ENCODE measurements around the gene FLT1.

Gene FLT1

DNA sequence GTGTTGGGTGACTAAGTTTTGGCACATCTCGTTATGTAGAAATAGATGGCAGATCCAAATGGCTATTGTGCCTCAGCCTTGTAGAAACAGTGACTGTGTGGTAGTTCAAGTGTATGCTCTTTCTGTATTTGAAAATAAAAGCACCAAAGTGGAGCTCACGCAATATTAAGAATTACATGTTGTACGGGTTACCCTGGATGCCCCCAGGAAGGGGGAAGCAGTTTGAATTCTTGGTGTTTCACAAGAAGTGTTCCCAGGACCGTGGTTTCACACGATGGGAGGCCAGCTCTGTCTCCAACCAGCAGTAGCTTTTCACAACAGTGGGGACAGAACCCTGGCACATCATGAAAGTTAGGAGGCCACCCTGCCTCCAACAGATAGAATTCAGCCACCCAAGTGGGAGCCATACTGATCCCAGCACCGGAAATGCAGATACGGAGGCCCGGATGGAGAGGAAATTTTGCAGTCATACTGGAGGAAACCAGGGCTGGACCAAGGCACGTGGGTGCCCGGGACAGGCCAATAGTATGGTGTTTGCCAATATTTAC, 8.9 kb downstream of the FLT1 start:
- no peak for DNase-seq

DNA sequence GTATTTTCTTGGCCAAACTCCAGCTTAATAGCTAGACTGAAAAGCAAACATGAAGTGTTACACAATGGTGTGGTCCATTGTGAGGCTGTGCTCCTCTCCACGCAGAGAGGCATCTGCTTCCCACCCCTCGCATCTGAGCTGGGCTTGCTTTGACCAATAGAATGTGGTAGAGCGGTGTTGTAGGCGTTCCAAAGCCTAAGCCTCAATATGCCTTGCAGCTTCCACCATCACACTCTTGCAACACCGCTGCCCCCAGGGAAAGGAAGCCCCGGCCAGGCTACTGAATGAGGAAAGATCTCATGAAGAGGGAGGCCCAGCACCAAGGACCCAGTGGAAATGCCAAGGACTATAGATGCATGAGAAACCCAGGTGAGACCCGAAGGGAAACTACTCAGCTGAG, 9.4 kb downstream of the FLT1 start:
- DNase-seq, result no peak

DNA sequence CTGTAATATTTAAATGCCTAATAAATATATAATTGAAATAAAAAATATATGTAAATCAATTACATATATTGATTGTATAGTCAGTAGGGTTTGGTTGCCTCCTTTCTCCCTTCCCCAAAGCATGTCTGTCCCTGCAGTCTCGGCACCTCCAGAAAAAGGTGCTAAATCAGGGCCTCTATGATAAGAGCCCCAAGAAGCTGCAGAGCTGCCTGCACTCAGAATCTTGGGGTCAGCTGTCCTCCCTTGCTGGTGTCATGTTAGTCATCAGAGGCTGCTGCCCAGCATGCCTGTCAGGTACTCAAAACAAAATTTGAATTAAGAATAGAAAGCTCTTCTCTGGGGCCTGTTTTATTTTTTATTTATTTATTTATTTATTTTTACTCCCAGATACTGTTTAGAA, 9.8 kb downstream of the FLT1 start:
- no peak for DNase-seq

DNA sequence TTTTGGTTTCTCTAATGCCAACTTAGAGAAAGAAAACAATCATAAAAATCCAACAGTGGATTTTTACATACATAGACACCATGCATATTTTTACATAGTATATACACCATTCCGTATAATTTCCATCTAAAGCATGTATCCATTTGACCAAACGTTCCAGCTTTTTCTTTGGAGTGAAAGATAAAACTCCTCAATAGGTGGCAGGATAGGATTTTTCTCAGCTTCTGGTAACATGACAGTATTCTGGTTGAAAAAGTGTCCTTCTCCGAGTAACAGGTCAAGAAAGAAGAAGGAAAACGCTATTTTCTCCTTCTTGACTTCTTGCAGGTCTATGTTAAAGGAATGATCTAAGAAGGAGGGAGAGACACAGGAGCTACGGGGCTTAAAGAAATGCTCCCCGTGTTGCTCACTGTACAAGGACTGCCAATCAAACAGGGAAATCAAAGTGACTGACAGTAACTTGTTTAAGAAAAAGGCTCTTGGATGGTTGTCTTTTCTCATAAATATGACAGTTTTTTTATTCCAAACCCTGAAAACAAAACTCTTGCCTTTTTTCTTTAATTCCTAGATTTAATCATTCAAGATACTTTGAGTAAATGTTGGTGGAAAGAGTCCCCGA, 11.5 kb downstream of the FLT1 start:
- DNase-seq, result no peak

DNA sequence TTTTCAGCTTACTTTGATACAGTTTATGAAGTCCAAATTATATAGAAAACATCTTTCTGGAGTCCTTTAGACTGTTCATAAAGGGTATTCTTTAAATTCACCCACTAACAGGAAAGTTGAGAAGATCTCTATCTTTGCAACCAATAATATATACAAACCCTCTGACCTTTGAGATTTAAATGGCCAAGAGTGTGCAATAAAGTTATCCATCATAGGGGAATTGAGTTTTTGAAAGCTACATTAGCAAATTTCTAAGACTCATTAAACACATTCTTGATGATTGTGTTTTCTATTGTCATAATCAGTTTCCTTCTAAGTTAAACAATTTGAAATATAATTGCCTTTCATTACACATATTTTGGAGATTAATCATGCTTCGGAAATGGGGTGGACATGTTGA, 15.9 kb downstream of the FLT1 start:
- DNase-seq, result no peak

DNA sequence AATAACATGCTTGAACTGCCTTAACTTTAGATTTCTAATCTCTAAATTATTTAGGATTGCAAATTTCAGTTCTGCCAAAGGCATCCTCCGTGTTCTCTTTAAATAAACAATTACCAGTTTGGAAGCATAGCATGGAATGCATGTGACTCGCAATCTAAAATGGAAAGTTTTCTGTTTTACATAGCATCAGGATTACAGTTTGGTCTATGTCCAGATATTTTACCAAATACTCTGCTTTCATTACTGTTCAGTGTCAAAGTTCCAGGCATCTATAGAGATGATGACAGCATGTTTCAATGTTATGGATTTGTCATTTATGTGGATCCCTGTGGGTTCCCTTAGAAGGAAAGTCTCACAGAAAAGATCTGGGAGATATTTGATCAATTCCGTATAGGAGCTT, 16.8 kb downstream of the FLT1 start:
- no peak for DNase-seq

DNA sequence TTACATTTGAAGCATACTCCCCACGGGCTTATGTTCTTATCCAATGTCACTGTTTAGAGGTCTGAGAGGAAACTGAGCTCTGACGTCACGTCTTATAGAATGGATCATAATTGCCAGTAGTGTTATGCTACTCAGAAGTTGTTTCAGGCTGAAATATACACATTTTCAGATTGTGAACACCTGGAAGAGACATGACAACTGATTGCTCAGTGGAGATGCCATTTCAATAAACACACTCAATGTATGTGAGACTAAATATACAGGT, 17.3 kb downstream of the FLT1 start:
- DNase-seq, result no peak

DNA sequence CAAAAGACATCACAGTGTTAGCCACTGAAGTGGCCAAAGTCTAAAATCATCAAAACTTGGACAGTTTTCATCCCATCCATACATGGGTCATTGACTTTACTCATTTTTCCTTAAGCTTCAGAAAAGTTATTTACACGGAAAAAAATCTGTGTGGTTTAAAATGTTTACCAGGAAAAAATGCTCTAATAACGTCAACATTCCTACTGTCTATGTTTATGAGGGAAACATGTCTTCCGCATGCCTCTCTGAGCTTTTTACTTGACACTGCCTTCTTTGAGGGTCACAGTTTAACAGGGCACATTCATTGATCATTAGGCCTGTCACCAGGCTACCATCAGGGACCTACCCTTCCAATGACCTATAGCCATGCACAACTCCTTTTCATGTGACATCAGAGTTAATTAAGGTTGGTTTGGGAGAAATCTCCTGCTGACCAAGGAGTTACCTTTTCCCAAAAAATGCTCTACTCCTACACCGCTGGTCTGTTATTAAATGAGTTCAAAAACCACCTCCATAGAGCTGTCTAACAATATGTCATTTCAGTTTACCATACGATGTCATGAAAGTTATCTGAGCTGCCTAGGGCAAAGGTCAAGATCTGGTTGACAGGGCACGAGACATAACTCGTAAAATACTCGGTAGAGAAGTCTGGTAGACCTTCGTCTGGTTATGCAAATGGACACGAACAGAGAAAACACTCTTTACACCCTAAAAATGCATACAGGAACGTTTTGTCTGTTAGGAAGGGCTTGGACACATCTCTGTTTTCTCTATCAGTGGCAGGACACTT, 17.8 kb downstream of the FLT1 start:
- DNase-seq, result no peak

DNA sequence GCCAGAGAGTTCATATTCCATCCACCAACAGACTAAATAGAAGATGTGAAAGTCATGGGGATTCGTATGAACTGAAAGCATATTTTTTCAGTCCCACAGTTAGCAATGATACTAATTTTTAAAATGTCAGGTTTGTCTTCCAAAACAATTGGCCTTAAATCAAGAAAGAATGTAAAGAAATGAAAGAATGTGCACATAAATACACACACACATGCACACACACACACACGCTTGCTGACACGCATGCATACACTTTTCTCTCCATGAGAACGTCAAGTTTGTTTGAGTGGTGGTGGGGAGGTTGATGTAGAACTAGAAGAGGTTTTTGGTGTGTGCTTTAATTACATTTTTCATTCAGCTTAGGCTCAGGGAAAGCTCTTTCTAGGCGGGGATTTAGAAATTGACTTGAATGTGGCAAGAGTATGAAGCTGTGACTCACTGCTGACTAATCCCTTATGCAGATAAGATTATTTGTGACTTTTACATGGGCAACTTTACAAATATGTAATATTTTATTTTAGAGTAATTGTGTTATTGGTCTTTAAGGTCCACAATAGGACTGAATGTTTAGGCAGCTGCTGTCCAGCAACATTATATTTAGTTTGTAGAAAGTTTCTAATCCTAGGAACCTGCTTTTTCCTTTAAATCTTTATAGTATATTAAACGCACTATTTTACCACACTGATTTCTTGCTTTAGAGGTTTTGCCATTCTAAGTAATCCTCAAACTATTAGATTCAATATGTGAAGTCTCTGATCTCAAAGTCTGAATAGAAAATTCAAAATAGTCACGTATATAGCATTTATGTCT, 18.8 kb downstream of the FLT1 start:
- DNase-seq, result no peak

DNA sequence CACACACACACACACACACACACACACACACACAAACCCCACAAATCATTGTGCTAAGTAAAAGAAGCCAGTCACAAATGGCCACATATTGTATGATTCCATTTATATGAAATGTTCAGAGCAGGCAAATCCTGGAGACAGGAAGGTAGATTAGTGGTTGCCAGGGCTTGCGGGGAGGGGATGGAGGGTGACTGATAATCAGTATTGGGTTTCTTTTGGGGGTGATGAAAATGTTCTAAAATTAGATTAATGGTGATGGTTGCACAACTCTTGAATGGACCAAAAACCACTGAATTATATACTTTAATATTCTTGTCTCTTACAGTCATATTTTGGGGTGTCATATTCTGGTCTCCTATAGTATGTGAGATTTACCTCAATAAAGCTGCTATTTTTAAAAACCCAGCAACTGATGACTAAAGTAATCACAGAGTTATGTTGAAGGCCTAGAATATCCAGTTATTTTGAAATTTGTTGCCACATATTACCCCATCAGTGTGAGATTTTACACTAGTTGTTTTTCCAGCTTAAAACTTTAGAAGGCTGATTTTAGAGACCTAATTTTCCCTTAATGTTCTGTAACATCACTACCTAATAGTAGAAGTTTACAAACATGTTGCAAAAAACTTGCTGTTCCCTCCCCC, 20.3 kb downstream of the FLT1 start:
- DNase-seq, result no peak

DNA sequence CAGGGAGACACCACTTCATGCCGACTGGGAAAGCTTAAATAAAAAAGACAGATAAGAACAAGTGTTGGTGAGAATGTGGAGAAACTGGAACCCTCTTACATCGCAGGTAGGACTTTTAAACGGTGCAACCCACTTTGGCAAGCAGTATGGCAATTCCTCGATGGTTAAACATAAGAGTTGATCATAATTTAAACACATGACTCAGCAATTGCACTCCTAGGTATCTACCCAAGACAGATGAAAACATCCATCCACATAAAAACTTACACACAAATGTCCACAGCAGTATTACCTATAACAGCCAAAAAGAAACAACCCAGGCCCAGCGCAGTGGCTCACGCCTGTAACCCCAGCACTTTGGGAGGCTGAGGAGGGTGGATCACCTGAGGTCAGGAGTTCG, 21.9 kb downstream of the FLT1 start:
- no peak for DNase-seq

DNA sequence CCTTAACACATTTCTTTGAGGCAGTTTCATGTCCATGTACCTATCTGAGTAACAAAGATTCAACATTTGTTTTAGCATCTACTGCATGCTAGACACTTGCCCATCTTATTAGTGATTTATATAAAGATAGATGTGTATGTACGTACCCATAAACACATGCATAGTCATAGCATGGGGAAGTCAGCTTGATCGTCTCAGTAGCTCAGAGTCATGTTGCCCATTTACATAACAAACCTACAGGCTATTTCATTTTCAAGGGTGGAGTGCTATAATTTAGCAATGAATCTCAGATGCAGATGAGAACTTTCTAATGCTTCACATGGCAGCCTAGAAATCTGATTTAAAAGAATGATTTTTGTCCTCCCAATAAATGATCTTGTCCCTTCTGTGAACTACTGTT, 23.5 kb downstream of the FLT1 start:
- DNase-seq, result no peak

DNA sequence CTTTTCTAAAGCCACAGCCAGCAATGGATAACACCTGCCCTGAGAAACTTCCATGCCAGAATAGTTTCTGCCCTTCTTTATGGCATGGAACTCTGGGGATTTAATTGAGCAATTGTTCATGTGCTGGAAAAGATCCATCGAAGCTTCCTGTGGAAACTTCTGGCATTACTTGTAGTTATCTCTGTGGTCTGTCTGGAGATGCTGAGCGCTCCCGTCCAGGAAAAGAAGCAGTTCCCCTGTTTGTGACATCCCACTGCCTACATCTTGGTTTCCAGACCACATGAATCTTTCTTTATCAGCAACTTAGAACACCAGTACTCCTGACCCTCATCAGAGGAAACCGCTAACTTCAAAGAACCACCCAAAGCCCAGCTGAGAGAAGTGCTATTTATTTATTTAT, 24.6 kb downstream of the FLT1 start:
- no peak for DNase-seq

DNA sequence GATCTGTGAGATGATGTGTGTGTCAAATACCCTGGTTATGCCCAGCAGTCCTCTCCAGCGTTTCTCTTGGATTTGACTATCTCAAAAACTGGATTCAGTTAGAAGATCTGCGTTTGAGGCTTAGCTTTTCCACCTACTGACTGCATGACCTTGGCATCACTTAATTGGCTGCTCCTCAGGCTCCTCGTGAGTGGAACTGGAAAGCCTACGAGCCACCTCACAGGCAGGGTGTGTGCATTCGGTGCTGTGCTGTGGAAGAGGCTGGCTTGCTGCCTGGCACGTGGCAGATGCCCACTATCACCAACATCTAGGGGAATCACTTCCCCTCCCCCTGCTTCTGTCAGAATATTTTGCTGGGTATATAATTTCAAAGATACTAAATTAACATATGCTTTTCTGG, 25.6 kb downstream of the FLT1 start:
- no peak for DNase-seq

DNA sequence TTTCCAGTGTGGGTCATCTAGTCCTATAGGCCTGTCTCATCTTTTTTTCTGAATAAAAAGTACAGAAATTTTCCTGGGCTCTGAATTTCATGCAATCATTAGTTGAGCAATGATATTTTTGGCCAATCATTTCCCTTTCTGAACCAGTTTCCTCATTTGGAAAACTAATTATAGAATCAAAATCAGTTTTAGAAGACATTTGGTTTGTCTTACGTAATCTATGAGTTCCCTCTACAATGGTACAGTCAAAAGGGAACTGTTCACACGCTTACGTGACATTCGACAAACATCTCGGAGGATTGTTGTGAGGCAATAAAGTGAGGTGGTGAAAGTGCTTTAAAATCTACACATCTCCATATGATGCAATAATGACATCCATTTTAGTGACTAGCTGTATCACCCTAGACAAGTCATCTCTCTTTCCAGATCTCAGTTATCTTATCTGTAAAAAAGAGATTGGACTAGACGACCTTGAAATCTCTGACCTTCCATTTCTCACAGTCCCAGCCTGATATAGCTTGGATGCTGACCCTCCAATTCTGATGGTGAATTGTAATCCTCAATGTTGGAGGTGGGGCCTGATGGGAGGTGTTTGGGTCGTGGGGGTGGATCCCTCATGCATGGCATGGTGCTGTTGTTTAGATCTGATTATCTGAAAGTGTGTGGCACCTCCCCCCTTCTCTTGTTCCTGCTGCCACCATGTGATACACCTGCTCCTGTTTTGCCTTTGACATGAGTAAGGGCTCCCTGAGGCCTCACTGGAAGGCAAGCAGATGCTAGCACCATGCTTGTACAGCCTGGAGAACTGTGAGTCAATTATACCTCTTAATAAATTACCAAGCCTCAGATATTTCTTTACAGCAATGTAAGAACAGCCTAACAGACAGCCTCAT, 26.7 kb downstream of the FLT1 start:
- no peak for DNase-seq

DNA sequence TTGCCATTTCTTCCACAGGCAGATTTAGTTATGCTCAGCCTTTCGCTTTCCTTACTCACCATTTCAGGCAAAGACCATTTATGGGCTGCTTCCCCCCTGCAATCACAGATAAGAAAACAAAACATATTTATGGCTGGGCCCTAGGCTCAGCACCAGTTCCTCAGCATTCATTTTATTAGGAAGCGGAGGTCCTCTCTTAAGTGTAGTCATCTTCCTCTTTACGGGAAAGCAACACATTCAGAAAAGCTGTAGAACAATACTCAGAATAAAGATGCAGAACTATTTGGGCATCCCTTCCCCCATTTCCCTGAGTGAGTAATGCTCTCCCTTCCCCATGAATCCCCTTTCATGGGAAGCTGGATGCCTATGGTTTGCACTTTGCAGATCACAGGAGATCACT, 27.9 kb downstream of the FLT1 start:
- no peak for DNase-seq

DNA sequence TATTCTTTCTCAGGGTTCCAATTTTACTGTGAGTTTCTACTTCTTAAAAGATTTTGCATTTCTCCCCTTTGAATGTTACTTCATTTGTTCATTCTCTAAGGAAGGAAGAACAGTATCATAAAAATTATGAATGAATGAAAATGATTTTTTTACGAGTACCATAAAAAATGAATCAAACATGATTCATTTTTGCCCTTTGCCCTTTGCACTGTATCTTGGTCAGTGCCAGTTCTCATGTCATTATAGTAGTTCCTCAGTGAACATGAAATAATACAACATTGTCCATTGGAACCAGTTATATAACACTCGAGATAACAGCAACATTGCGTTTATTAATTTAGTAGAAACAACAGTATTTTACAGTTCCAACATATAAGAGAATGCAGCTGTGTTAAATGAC, 28.8 kb downstream of the FLT1 start:
- DNase-seq, result no peak

DNA sequence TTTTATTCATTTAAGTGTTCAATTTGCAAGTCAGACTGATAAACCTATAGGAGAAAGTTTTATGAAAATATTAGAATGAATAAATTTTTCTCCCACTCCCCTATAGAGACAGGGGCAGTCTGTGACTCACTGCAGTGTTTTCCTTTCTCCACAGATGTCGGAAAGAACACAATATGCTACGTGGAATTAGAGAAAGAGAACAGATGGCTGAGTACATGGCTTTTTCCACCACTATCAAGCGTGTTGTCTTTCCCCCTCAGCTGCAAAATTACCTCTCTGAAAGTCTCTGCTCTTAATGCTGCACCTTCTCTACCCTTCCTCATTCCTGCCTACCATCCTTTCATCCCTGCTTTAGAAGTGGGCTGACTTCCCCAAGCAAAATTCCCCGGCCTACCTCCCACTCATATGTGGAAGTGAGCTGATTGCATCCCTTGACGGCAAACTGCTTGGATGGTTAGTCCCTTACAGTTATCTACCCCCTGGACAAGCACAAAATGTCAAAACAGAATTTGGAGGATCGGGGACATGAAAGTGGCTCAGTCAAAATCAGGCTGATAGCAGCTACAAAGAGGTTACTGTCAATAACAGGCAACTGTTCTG, 30.0 kb downstream of the FLT1 start:
- no peak for DNase-seq

DNA sequence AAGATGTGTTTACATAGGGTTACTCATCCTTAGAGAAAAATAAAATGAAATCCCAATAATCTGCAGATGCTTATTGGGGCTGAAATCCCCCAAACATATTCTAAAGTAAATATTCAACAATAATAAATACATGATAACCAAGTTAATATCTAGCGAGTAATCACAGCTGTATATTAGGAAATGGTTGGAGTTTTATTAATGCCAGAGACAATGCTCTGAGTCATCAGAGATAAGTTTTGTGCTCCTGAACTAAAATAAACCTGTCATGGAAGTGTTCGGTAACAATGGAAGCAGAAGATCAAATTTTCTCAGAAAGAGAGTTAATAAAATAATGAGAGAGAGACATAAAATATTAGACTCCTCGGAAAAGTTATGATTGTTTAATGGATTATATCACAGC, 31.4 kb downstream of the FLT1 start:
- DNase-seq, result no peak

DNA sequence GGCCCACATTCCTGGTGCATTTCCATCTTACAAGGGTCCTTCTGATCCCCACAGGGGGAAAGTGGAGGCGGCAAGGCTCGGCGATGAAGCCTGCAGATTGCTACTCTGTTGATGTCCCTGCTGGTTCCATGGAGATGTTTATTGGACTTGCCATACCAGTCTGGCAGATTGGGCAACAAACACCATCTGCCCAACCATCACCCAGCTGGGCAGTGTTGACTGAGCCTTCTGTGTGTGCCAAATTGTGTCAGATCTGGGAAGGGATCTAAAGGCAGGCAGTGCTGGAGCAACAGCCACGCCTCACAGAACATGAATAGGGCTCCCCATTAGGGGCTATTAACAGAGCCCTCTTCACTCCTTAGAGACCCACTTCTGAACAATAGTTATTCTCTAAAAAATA, 35.0 kb downstream of the FLT1 start:
- DNase-seq, result no peak

DNA sequence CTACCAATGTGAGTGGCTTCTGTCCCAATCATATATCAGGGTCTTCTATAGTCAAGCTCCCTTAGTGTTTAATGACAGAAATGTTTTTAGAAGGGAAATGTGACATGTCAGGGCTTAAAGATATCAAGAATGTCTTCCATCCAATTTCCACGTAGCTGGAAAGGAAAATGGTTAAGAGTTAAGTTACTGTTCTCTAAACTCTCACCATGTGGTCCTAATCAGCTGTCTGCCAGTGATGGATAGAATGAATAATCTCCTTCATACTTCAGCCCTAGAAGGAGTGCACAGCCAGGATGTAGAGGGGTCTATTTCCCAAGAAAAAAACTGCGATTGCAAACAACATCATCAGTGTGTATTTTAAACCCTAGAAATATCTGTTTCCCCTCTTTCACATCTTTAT, 36.3 kb downstream of the FLT1 start:
- DNase-seq, result no peak

DNA sequence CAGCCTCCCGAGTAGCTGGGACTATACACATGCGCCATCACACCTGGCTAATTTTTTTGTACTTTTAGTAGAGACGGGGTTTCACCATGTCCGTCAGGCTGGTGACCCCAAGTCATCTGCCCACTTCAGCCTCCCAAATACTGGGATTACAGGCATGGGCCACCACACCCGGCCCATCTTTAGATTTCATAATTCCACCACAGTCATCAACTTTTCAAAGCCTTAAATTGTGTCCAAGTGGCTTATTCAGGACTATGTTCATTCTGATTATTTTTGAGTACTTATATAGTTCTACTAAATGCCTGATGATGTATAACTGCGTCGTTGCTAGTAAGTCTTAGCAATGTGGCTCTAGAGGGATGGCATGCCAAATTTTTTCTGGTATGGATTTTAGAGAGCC, 36.9 kb downstream of the FLT1 start:
- DNase-seq, result no peak

All from activated CD4-positive, alpha-beta T cell treated with anti-CD3 and anti-CD28 coated beads for 1 hour (primary cell).